ENCODE measurements around the gene BIRC5.

BIRC5 gene

DNA sequence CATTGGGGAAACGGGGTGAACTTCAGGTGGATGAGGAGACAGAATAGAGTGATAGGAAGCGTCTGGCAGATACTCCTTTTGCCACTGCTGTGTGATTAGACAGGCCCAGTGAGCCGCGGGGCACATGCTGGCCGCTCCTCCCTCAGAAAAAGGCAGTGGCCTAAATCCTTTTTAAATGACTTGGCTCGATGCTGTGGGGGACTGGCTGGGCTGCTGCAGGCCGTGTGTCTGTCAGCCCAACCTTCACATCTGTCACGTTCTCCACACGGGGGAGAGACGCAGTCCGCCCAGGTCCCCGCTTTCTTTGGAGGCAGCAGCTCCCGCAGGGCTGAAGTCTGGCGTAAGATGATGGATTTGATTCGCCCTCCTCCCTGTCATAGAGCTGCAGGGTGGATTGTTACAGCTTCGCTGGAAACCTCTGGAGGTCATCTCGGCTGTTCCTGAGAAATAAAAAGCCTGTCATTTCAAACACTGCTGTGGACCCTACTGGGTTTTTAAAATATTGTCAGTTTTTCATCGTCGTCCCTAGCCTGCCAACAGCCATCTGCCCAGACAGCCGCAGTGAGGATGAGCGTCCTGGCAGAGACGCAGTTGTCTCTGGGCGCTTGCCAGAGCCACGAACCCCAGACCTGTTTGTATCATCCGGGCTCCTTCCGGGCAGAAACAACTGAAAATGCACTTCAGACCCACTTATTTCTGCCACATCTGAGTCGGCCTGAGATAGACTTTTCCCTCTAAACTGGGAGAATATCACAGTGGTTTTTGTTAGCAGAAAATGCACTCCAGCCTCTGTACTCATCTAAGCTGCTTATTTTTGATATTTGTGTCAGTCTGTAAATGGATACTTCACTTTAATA lies 10.4 kb downstream of the BIRC5 start:
- TF ChIP-seq, protein P1, sequence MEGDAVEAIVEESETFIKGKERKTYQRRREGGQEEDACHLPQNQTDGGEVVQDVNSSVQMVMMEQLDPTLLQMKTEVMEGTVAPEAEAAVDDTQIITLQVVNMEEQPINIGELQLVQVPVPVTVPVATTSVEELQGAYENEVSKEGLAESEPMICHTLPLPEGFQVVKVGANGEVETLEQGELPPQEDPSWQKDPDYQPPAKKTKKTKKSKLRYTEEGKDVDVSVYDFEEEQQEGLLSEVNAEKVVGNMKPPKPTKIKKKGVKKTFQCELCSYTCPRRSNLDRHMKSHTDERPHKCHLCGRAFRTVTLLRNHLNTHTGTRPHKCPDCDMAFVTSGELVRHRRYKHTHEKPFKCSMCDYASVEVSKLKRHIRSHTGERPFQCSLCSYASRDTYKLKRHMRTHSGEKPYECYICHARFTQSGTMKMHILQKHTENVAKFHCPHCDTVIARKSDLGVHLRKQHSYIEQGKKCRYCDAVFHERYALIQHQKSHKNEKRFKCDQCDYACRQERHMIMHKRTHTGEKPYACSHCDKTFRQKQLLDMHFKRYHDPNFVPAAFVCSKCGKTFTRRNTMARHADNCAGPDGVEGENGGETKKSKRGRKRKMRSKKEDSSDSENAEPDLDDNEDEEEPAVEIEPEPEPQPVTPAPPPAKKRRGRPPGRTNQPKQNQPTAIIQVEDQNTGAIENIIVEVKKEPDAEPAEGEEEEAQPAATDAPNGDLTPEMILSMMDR (IDR thresholded peaks at IDR 0.05; ENCODE audit: low read depth, low read length, missing control alignments), result no peak
- DNase-seq (ENCODE audit: low read depth), result no peak

GRCh38 chr17:78225088-78225865 lies 11.2 kb downstream of the BIRC5 start:
- in situ Hi-C loops (cut with HindIII; ENCODE audit: low sequenced_read_pairs), result no loop called here
- no peak for DNase-seq (ENCODE audit: low read depth)

More for the DNA sequence above, 10.4 kb downstream of the BIRC5 start:
- in situ Hi-C loops (cut with HindIII; ENCODE audit: low sequenced_read_pairs), result no loop called here
- no peak overlapping the region for H3K4me3 ChIP-seq (ENCODE audit: low read depth, low read length)

DNA sequence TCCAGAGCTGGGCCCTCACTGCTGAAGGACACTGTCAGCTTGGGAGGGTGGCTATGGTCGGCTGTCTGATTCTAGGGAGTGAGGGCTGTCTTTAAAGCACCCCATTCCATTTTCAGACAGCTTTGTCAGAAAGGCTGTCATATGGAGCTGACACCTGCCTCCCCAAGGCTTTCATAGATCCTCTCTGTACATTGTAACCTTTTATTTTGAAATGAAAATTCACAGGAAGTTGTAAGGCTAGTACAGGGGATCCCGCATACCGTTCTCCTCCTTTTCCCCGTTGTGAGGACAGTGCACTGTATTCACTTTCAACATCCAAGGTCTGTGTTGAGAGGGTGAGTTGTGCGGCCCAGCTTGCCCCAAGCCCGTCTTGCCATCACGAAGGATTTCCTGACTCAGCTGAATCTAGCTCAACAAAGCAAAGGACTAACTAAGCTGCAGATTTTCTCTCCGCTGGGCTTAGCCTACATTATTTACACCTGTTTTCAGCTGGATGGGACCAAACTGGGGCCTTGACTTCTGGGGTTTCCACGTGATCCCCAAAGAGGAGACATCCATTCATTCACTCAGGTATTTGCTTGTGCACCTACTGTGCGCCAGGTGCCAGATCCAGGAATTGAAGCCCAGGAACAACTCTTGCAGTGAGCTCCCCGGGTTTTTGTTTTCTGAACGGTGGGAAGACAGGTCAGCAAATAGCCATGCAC lies 12.2 kb downstream of the BIRC5 start:
- in situ Hi-C loops (cut with HindIII; ENCODE audit: low sequenced_read_pairs), result no loop called here
- no peak overlapping the region for H3K4me3 ChIP-seq (ENCODE audit: low read depth, low read length)
- TF ChIP-seq, protein P1 (IDR thresholded peaks at IDR 0.05; ENCODE audit: low read depth, low read length, missing control alignments), result no peak
- DNase-seq (ENCODE audit: low read depth), result no peak

More at GRCh38 chr17:78225088-78225865, 11.2 kb downstream of the BIRC5 start:
- TF ChIP-seq, protein P1 (IDR thresholded peaks at IDR 0.05; ENCODE audit: low read depth, low read length, missing control alignments), result no peak
- H3K4me3 ChIP-seq (ENCODE audit: low read depth, low read length), result no peak overlapping the region

GRCh38 chr17:78226759-78227454 lies 12.9 kb downstream of the BIRC5 start:
- no peak for DNase-seq (ENCODE audit: low read depth)
- in situ Hi-C loops (cut with HindIII; ENCODE audit: low sequenced_read_pairs), result no loop called here
- no peak overlapping the region for H3K4me3 ChIP-seq (ENCODE audit: low read depth, low read length)
- TF ChIP-seq, protein P1 (IDR thresholded peaks at IDR 0.05; ENCODE audit: low read depth, low read length, missing control alignments), result no peak

DNA sequence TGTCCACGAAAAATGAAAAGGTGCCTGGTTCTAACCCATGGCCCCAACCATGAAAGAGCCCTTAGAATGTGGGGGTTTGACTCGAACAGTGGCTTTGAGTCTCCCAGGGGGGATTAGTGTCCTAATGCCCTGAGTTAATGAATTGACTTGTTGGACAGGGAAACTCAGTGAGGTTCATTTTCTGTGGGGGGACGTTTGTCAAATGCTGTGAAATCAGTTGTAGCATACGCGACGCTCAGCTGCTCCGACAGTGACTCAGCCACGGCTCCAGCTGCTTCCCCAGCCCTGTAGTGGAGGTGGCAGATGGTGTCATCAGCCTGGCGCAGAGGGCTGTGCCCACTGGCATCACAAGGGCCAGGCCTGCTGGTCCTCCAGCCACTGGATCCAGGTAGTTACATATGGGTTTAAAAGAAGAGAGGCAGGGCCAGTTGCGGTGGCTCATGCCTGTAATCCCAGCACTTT lies 13.4 kb downstream of the BIRC5 start:
- no peak overlapping the region for H3K4me3 ChIP-seq (ENCODE audit: low read depth, low read length)
- no peak for DNase-seq (ENCODE audit: low read depth)
- TF ChIP-seq, protein P1 (IDR thresholded peaks at IDR 0.05; ENCODE audit: low read depth, low read length, missing control alignments), result no peak
- in situ Hi-C loops (cut with HindIII; ENCODE audit: low sequenced_read_pairs), result no loop called here
